Measurements from ENCODE around the gene CDK5. TPM values are rescaled to one million over a fixed set of nuclear protein-coding genes. Genes with fewer than 3 reads are reported as not detected.

The CDK5 gene
- total and polyA plus RNA-seq, 9 of the 15 experiments (the other 6 are each of a cell fraction or from before 2014, with no cell fraction given), result 3.2 to 38.0 (median 27.5) TPM

- no peak for TF ChIP-seq PATZ1 (CRISPR knock-in tag; IDR thresholded peaks at IDR 0.05; ENCODE audit: borderline replicate concordance)
- peak; percentile 7; the same call in 1 of the 2 replicates for TF ChIP-seq REST (IDR thresholded peaks at IDR 0.05; ENCODE audit: borderline replicate concordance)
- 0 out of 2 replicates have a peak, but pooled peaks have one; percentile 9 for TF ChIP-seq REST (CRISPR knock-in tag; IDR thresholded peaks at IDR 0.05; ENCODE audit: low read depth)
- no peak for TF ChIP-seq SAFB2 (IDR thresholded peaks at IDR 0.05; ENCODE audit: borderline replicate concordance, low read depth, low read length, severe bottlenecking)
- TF ChIP-seq TAF15 (IDR thresholded peaks at IDR 0.05; ENCODE audit: low read depth, low read length), result no peak
- no peak for TF ChIP-seq ZNF280B (CRISPR knock-in tag; IDR thresholded peaks at IDR 0.05)
- TF ChIP-seq, protein P1, sequence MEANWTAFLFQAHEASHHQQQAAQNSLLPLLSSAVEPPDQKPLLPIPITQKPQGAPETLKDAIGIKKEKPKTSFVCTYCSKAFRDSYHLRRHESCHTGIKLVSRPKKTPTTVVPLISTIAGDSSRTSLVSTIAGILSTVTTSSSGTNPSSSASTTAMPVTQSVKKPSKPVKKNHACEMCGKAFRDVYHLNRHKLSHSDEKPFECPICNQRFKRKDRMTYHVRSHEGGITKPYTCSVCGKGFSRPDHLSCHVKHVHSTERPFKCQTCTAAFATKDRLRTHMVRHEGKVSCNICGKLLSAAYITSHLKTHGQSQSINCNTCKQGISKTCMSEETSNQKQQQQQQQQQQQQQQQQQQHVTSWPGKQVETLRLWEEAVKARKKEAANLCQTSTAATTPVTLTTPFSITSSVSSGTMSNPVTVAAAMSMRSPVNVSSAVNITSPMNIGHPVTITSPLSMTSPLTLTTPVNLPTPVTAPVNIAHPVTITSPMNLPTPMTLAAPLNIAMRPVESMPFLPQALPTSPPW (CRISPR knock-in tag; IDR thresholded peaks at IDR 0.05), result peak; percentile 88
- no peak for TF ChIP-seq U2AF1 (optimal IDR thresholded peaks at IDR 0.05; ENCODE audit: low read depth, low read length)
- no peak for TF ChIP-seq SNIP1 (IDR thresholded peaks at IDR 0.05; ENCODE audit: low read depth)
- no peak for TF ChIP-seq POLR2AphosphoS2 (IDR thresholded peaks at IDR 0.05; ENCODE audit: low read length)
- TF ChIP-seq SMAD1 (IDR thresholded peaks at IDR 0.05; ENCODE audit: low read depth, low read length, partially characterized antibody), result peak; percentile 20
- TF ChIP-seq ZNF143 (CRISPR knock-in tag; IDR thresholded peaks at IDR 0.05), result peak; percentile 98
- TF ChIP-seq BRCA1 (IDR thresholded peaks at IDR 0.05), result no peak
- TF ChIP-seq BRCA1 (CRISPR knock-in tag; IDR thresholded peaks at IDR 0.05), result no peak
These were observed 488 bp upstream of the CDK5 start (continued) for GRCh38 chr7:151057989-151058780.

All from K562 (cell line).